ENCODE measurements around the gene IFT52.

IFT52 gene

GRCh38 chr20:43681468-43681942 is 90.8 kb downstream of the IFT52 start:
- peaks cover 2% of the 10 kb centered on the region for H3K4me1 Mint-ChIP-seq (ENCODE audit: low read depth)
- peaks cover 2% of the 10 kb centered on the region for H3K27me3 Mint-ChIP-seq
- H3K36me3 Mint-ChIP-seq = peaks cover 6% of the 10 kb centered on the region
- H3K27ac Mint-ChIP-seq = no peak overlapping the region
- no peaks in the 10 kb centered on the region for H3K9me3 Mint-ChIP-seq (ENCODE audit: low read depth)
- H3K4me3 Mint-ChIP-seq = no peak overlapping the region

- Mint-ChIP-seq H3K9me3 (ENCODE audit: low read depth) (no peaks in the 10 kb centered on the region), H3K27ac (no peak overlapping the region), H3K36me3 (peaks cover 6% of the 10 kb centered on the region), H3K4me3 (no peak overlapping the region), H3K27me3 (peaks cover 2% of the 10 kb centered on the region), H3K4me1 (ENCODE audit: low read depth) (peaks cover 2% of the 10 kb centered on the region)
Measured at GRCh38 chr20:43681991-43682410, 91.3 kb downstream of the IFT52 start.

- Mint-ChIP-seq H3K4me3 (no peak overlapping the region), H3K27ac (no peak overlapping the region), H3K9me3 (ENCODE audit: low read depth) (no peaks in the 10 kb centered on the region)
Measured at GRCh38 chr20:43682446-43682845, 91.7 kb downstream of the IFT52 start.

GRCh38 chr20:43686820-43687219 is 96.1 kb downstream of the IFT52 start:
- H3K4me3 Mint-ChIP-seq = no peak overlapping the region
- no peaks in the 10 kb centered on the region for H3K9me3 Mint-ChIP-seq (ENCODE audit: low read depth)
- H3K36me3 Mint-ChIP-seq = no peaks in the 10 kb centered on the region
- H3K27ac Mint-ChIP-seq = no peak overlapping the region
- no peaks in the 10 kb centered on the region for H3K27me3 Mint-ChIP-seq
- H3K4me1 Mint-ChIP-seq (ENCODE audit: low read depth) = peaks cover 6% of the 10 kb centered on the region

More at GRCh38 chr20:43682446-43682845, 91.7 kb downstream of the IFT52 start:
- Mint-ChIP-seq H3K4me1 (ENCODE audit: low read depth) (peaks cover 2% of the 10 kb centered on the region), H3K27me3 (no peaks in the 10 kb centered on the region), H3K36me3 (peaks cover 4% of the 10 kb centered on the region)

- Mint-ChIP-seq H3K4me3 (no peak overlapping the region), H3K27ac (no peak overlapping the region), H3K27me3 (no peaks in the 10 kb centered on the region), H3K4me1 (ENCODE audit: low read depth) (peaks cover 4% of the 10 kb centered on the region), H3K36me3 (no peaks in the 10 kb centered on the region), H3K9me3 (ENCODE audit: low read depth) (no peaks in the 10 kb centered on the region)
Measured at GRCh38 chr20:43689165-43689564, 98.4 kb downstream of the IFT52 start.

GRCh38 chr20:43690943-43691598 is 100.3 kb downstream of the IFT52 start:
- Mint-ChIP-seq H3K27ac (no peak overlapping the region), H3K27me3 (no peaks in the 10 kb centered on the region), H3K4me3 (no peak overlapping the region), H3K36me3 (no peaks in the 10 kb centered on the region), H3K9me3 (ENCODE audit: low read depth) (no peaks in the 10 kb centered on the region), H3K4me1 (ENCODE audit: low read depth) (peaks cover 4% of the 10 kb centered on the region)

- Mint-ChIP-seq H3K27me3 (no peaks in the 10 kb centered on the region), H3K36me3 (no peaks in the 10 kb centered on the region), H3K4me1 (ENCODE audit: low read depth) (peaks cover 4% of the 10 kb centered on the region), H3K4me3 (no peak overlapping the region), H3K27ac (no peak overlapping the region), H3K9me3 (ENCODE audit: low read depth) (no peaks in the 10 kb centered on the region)
Measured at GRCh38 chr20:43691928-43692524, 101.3 kb downstream of the IFT52 start.

- Mint-ChIP-seq H3K36me3 (peaks cover 5% of the 10 kb centered on the region), H3K4me1 (ENCODE audit: low read depth) (peaks cover 6% of the 10 kb centered on the region), H3K27ac (no peak overlapping the region), H3K9me3 (ENCODE audit: low read depth) (no peaks in the 10 kb centered on the region), H3K27me3 (no peaks in the 10 kb centered on the region), H3K4me3 (no peak overlapping the region)
Measured at GRCh38 chr20:43694763-43695162, 104.0 kb downstream of the IFT52 start.

- peaks cover 14% of the 10 kb centered on the region for H3K4me1 Mint-ChIP-seq (ENCODE audit: low read depth)
- peaks cover 5% of the 10 kb centered on the region for H3K36me3 Mint-ChIP-seq
- no peak overlapping the region for H3K27ac Mint-ChIP-seq
Measured at GRCh38 chr20:43695571-43695970, 104.8 kb downstream of the IFT52 start.

More at GRCh38 chr20:43695571-43695970, 104.8 kb downstream of the IFT52 start:
- H3K27me3 Mint-ChIP-seq = no peaks in the 10 kb centered on the region
- H3K4me3 Mint-ChIP-seq = no peak overlapping the region
- no peaks in the 10 kb centered on the region for H3K9me3 Mint-ChIP-seq (ENCODE audit: low read depth)
